ENCODE results near the gene KLC1.

KLC1 gene

DNA sequence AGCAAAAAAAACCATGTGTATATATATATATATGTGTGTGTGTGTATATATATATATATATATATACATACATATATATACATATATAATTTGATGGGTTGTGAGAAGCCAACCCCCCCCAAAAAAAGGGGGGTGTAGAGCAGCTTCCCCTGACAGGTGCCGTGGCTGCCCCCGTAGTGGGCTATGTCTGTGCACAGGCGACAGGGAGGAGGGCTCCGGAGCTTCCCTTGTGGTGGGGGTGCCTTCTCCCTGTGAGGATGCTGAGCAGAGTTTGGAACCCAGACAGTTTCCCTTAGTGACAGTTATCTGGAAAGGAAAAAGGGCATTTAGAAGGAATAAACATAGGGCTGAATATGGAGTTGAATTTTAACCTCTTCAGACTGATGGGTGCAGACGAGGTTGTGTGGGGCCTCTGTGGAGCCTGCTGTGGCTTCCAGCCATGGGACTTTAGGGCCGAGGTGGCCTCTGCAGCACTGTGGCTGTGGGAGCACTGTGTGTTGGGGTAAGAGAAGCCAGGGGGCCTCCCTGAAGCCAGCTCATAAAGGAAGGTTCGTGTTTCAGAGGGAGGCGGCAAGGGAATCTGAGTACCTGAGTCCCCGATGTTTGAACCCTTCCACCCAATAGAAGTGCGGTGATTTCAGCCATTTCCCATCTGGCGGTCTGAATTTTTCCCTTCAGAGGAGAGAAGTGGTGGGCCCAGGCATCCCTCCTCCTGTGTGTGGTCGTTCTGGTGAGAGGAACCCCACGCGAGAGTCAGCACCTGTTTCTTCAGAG, 66.5 kb downstream of the KLC1 start:
- Mint-ChIP-seq H3K9me3 (no peaks in the 10 kb centered on the region), H3K4me3 (no peak overlapping the region), H3K27me3 (no peaks in the 10 kb centered on the region), H3K36me3 (peaks cover 2% of the 10 kb centered on the region), H3K27ac (peak overlapping the region; percentile 79), H3K4me1 (peaks cover 33% of the 10 kb centered on the region)
- no peak for DNase-seq (ENCODE audit: low spot score in 2 of 2)
- ATAC-seq (ENCODE audit: low read depth), result no peak

- Mint-ChIP-seq H3K9me3 (no peaks in the 10 kb centered on the region), H3K27ac (peak overlapping the region; percentile 79), H3K27me3 (no peaks in the 10 kb centered on the region), H3K4me3 (no peak overlapping the region), H3K4me1 (peaks cover 35% of the 10 kb centered on the region), H3K36me3 (peaks cover 2% of the 10 kb centered on the region)
- no peak for ATAC-seq (ENCODE audit: low read depth)
- DNase-seq (ENCODE audit: low spot score in 2 of 2), result no peak
Measured at GRCh38 chr14:103696070-103696402, 67.0 kb downstream of the KLC1 start.

GRCh38 chr14:103696466-103697071, 67.6 kb downstream of the KLC1 start:
- Mint-ChIP-seq H3K36me3 (peaks cover 2% of the 10 kb centered on the region), H3K27me3 (no peaks in the 10 kb centered on the region), H3K27ac (peak overlapping the region; percentile 79), H3K4me3 (no peak overlapping the region), H3K9me3 (no peaks in the 10 kb centered on the region), H3K4me1 (peaks cover 34% of the 10 kb centered on the region)
- DNase-seq (ENCODE audit: low spot score in 2 of 2), result no peak
- ATAC-seq (ENCODE audit: low read depth), result no peak

DNA sequence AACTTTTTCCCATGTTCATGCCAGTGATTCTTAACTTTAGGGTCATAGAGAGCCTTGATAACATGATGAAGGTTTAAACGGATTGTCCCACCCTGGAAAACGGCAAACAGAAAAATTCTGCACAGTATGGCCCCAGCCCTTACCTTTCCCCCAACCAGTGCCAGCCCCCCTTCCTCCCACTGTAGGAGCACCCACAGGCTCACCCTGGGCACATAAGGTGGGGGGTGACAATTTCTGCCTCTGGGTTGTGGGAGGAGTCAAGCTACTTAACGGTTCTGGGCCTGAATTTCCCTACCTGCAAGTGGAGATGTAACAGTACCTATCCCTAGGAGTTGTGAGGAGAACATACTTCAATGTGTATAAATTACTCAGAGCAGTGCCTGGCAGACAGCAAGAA, 68.2 kb downstream of the KLC1 start:
- Mint-ChIP-seq H3K9me3 (no peaks in the 10 kb centered on the region), H3K4me1 (peaks cover 35% of the 10 kb centered on the region), H3K27ac (no peak overlapping the region), H3K36me3 (peaks cover 2% of the 10 kb centered on the region), H3K27me3 (no peaks in the 10 kb centered on the region), H3K4me3 (no peak overlapping the region)
- ATAC-seq (ENCODE audit: low read depth) (no peak), DNase-seq (ENCODE audit: low spot score in 2 of 2) (no peak)

DNA sequence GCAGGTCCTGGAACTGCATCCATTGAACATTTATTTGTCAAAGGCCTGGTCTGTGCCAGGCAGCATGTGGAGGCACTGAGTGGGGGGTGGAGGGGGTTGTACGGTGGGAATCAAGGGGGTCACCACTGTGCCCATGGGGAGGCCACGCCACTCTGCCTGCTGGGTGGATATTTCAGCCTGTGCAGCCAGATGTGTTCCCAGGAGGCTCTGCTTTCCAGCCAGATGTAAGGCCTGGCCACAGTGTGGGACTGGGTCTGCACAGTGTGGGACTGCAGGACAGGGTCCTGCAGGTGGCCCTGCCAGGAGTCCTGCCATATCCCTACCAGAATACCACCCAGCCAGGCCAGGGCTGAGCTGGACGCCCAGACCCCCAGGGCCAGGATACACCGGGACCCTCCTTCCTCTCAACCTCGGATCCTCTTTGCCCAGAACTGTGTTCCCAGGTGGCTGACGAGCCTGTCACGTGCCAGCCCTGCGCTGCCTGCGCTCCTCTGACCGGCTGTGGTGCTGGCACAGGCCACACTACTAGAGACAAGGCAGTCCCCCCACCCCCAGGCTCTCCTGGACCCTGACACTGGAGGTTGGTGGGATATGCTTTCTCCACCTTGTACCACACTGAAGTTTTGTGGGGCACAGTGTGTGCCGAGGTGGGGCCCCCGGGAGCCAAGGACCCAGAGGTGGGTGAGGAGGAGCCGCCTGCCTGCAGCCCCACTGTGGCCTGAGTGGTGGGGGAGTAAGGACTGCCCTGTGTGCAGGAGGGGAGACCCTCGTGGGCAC, 68.8 kb downstream of the KLC1 start:
- ATAC-seq (ENCODE audit: low read depth) (no peak), DNase-seq (ENCODE audit: low spot score in 2 of 2) (no peak)
- Mint-ChIP-seq H3K27ac (no peak overlapping the region), H3K4me3 (no peak overlapping the region), H3K27me3 (no peaks in the 10 kb centered on the region), H3K9me3 (no peaks in the 10 kb centered on the region), H3K36me3 (peaks cover 3% of the 10 kb centered on the region), H3K4me1 (peaks cover 40% of the 10 kb centered on the region)

GRCh38 chr14:103698380-103699260, 69.6 kb downstream of the KLC1 start:
- peak in 1 of 2 donors; percentile 34 for DNase-seq (ENCODE audit: low spot score in 2 of 2)
- Mint-ChIP-seq H3K27ac (no peak overlapping the region), H3K36me3 (peaks cover 5% of the 10 kb centered on the region), H3K27me3 (no peaks in the 10 kb centered on the region), H3K4me3 (no peak overlapping the region), H3K9me3 (no peaks in the 10 kb centered on the region), H3K4me1 (peaks cover 43% of the 10 kb centered on the region)
- ATAC-seq (ENCODE audit: low read depth), result peak; percentile 76

DNA sequence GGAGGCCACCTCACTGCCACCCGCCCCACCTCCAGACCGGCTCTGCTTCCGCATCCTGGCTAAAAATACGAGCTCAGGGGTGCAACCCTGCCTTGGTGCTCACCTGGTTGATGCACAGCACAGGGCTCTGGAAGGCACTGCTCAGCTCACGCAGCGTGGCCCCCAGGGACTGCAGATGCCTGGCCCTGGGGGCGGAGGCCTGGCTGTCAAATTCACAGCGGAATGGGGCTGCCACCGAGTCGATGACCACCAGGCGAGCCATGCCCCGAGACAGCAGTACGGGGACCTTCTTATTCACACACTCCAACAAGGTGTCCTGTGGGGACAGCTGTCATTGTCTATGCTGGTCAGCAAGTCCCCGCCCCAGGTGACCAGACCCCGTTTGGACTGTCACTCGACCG, 70.2 kb downstream of the KLC1 start:
- Mint-ChIP-seq H3K9me3 (no peaks in the 10 kb centered on the region), H3K4me3 (no peak overlapping the region)
- ATAC-seq (ENCODE audit: low read depth), result no peak

GRCh38 chr14:103699901-103700752, 71.1 kb downstream of the KLC1 start:
- no peak overlapping the region for H3K4me3 Mint-ChIP-seq
- H3K36me3 Mint-ChIP-seq, result peaks cover 6% of the 10 kb centered on the region
- DNase-seq (ENCODE audit: low spot score in 2 of 2) (no peak), ATAC-seq (ENCODE audit: low read depth) (no peak)
- peaks cover 45% of the 10 kb centered on the region for H3K4me1 Mint-ChIP-seq
- no peaks in the 10 kb centered on the region for H3K27me3 Mint-ChIP-seq
- H3K9me3 Mint-ChIP-seq, result no peaks in the 10 kb centered on the region
- H3K27ac Mint-ChIP-seq, result no peak overlapping the region

More for the DNA sequence above, 70.2 kb downstream of the KLC1 start:
- H3K27me3 Mint-ChIP-seq, result no peaks in the 10 kb centered on the region
- H3K4me1 Mint-ChIP-seq, result peaks cover 45% of the 10 kb centered on the region
- no peak overlapping the region for H3K27ac Mint-ChIP-seq
- no peak for DNase-seq (ENCODE audit: low spot score in 2 of 2)
- H3K36me3 Mint-ChIP-seq, result peaks cover 4% of the 10 kb centered on the region

DNA sequence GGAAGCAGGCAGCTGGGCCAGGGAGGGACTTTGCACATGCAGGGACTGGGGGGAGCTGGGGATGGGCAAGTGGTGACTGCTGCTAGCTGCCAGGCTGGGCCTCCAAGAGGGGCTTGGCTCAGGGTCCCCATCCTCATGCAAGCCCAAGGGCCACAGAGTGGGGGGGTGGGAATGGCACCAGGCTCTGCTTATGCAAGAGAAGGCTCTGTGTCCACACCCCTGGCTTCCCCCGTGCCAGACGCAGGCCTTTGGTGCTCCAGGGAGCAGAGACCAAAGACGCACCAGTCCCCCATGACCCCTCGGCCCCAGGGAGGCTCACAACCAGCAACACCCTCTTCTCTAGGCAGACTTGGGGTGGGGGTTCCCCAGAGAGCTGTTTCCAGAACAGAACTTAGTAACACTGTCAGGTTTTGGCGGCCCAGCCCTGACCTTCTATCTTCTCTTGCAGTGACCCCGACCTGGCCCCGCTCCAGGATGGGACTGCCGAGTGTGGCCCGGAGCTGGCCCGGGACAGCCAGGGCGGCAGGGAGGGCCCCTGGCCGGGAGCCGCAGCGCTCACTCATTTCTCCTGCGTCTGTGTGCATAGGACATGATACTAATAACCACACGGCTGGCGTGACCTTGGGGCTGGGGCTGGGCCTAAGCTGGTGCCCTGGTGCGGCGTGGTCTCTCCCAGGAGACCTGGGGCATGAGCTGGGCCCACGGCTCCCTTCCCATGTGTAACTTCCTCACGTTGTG, 71.9 kb downstream of the KLC1 start:
- H3K36me3 Mint-ChIP-seq, result peaks cover 7% of the 10 kb centered on the region

GRCh38 chr14:103702095-103702494, 73.1 kb downstream of the KLC1 start:
- peak; percentile 16 for ATAC-seq (ENCODE audit: low read depth)
- peaks cover 7% of the 10 kb centered on the region for H3K36me3 Mint-ChIP-seq
- DNase-seq (ENCODE audit: low spot score in 2 of 2), result no peak
- peak overlapping the region; percentile 62 for H3K27ac Mint-ChIP-seq
- H3K4me1 Mint-ChIP-seq, result peaks cover 32% of the 10 kb centered on the region
- no peaks in the 10 kb centered on the region for H3K9me3 Mint-ChIP-seq
- no peak overlapping the region for H3K4me3 Mint-ChIP-seq
- H3K27me3 Mint-ChIP-seq, result no peaks in the 10 kb centered on the region

More for the DNA sequence above, 71.9 kb downstream of the KLC1 start:
- ATAC-seq (ENCODE audit: low read depth) (no peak), DNase-seq (ENCODE audit: low spot score in 2 of 2) (no peak)
- Mint-ChIP-seq H3K27me3 (no peaks in the 10 kb centered on the region), H3K27ac (no peak overlapping the region), H3K4me1 (peaks cover 40% of the 10 kb centered on the region), H3K4me3 (no peak overlapping the region), H3K9me3 (no peaks in the 10 kb centered on the region)

DNA sequence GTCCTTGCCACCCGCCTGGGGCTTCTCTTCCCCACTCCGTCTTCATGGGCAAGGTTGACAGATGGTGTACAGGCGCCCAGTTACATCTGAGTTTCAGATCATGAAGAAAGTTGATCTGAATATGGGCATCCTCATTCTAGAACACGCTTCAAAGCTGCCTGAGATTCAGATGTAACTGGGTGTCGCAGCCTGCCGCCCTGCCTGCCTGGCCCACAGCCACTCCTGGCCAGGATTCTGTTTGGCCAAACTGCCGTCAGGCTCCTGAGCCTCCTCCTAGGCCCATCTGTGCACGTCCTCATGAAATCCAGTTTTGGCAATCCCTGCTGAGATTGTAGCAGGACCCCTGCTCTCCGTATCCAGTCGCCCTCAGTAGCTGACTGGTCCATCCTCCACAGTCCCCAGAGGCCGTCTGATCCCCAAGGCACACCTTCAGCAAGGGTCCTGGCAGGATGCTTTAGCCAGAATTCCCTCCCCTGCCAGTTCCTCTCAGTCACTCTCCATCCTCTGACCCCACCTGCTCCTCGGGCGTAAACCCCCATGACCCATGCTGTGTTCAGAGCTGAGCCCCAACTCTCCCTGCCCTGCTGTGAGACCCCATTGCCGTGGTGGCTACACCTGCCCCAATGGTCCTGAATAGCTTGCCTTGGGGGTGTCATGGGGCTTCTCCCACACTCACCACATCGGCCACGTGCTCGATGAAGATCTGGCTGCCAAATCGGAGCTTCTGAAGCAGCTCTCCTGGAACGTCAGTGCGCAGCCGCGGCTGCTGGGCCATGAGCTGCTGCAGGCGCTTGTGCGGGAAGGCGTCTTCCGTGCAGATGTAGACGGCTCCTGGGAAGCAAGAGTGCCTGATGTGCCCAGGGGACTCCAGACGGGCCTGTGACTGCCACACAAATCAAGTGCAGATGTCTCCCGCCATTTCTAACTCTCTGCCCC, 73.8 kb downstream of the KLC1 start:
- DNase-seq (ENCODE audit: low spot score in 2 of 2), result no peak
- Mint-ChIP-seq H3K4me3 (no peak overlapping the region), H3K27ac (peak overlapping the region; percentile 62), H3K27me3 (no peaks in the 10 kb centered on the region), H3K9me3 (no peaks in the 10 kb centered on the region), H3K4me1 (peaks cover 29% of the 10 kb centered on the region), H3K36me3 (peaks cover 7% of the 10 kb centered on the region)
- ATAC-seq (ENCODE audit: low read depth), result no peak

Measured in memory B cell (primary cell).